Esophagus squamous epithelium (tissue), 4 donors: ENCODE results near the gene FGGY.

Source experiments
- CTCF ChIP-seq, 6 experiments: fragments of 450-650 bp in 4 of 6; fragments of 200-600 bp in 2 of 6; sonication (generic) in 2 of 6; IDR thresholded peaks; one replicate each; pipeline ENCODE4 v1.5.1; 2016 to 2019; ENCODE audit warnings: antibody characterized with exemption in 6 of 6, mild to moderate bottlenecking in 4 of 6, moderate library complexity in 4 of 6
- POLR2A ChIP-seq, 4 donors: fragments of 450-650 bp; IDR thresholded peaks; one replicate each; pipeline ENCODE4 v1.6.1; 2017; ENCODE audit warnings: antibody characterized with exemption in 4 of 4, mild to moderate bottlenecking in 4 of 4, moderate library complexity in 3 of 4

- TF ChIP-seq CTCF (IDR thresholded peaks at IDR 0.05): no peak
- no peak for TF ChIP-seq POLR2A (IDR thresholded peaks at IDR 0.05)
Measured at GRCh38 chr1:59574085-59574484, 277.2 kb downstream of the FGGY start.
